GM12864 (cell line): ENCODE results near the gene RELL2.

Experiments
- DNase-seq: peaks from one replicate; pipeline ENCODE4 v3.0.0-alpha.2; 2011; ENCODE audit warnings: low read depth
- H3K4me3 ChIP-seq: 2 replicates; pipeline ENCODE4 v1.5.1; 2011; ENCODE audit warnings: mild to moderate bottlenecking, low read depth, low read length, control low read depth
- CTCF ChIP-seq: IDR thresholded peaks from 2 replicates; pipeline ENCODE4 v1.5.1; 2011; ENCODE audit warnings: low read depth, mild to moderate bottlenecking, moderate library complexity, low read length, control low read depth, inconsistent platforms; ENCODE audit errors: missing control alignments

Gene RELL2

GRCh38 chr5:141683596-141684141 lies 46.9 kb downstream of the RELL2 start:
- TF ChIP-seq CTCF: no peak
- no peak for DNase-seq
- no peak overlapping the region for H3K4me3 ChIP-seq

- H3K4me3 ChIP-seq: no peak overlapping the region
- no peak for TF ChIP-seq CTCF
- DNase-seq: no peak
These were observed 48.8 kb downstream of the RELL2 start for GRCh38 chr5:141685591-141685990.

DNA sequence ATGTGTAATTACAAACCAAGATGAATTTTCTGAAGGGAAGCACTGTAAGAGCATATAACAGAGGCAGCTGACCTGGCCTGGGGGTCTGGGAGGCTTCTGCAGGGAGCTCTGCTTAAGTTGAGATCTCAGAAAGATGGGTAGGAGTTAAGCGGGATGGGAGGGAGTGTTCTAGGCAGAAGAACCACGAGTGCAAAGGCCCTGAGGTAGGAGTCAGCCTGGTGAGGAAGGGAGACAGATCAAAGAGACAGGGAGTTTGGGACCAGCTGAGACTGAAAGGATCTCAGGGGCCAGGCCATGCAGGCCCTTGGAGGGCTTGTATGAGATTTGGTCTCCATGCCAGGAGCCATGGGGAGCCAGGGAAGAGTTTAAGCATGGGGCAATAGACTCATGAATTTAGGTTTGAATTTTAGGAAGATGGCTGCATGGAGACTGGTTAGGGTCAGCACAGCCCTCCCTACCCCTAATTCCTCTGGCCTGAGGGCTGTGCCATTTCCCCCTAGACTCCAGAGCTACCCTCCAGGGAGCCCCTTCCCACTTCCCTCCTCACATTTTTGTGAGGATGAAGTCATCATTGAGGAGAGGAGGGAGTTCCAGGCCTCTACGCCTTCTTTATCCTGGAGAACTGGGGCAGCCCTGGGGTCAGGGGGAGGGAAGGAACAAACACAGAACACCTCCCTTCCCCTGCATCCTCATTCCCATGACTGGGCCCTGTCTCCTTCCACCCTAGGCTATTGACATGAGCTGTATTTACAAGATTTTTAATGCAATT lies 50.0 kb downstream of the RELL2 start:
- DNase-seq: no peak
- TF ChIP-seq CTCF: no peak
- no peak overlapping the region for H3K4me3 ChIP-seq
